LHCN-M2 (cell line): Measurements from ENCODE around the gene MYD88. TPM values are rescaled to one million over a fixed set of nuclear protein-coding genes. Genes with fewer than 3 reads are reported as not detected.
"Not testable (repeated sequence)": the region's sequence is repeated elsewhere in the genome, so short reads cannot be mapped to it uniquely, and the experiment has no call there.

Experiments
- DNase-seq: peaks from one replicate; pipeline ENCODE4 v3.0.0-alpha.2; 2012; ENCODE audit warnings: low read depth
- total RNA-seq: library from RNA; depleted of rRNA; stranded (reverse); fragments of >200 nt; gene quantifications from 2 replicates; pipeline ENCODE4 v1.2.3, GENCODE V29; 2014

MYD88 gene
- total RNA-seq, 1 experiment from 2014 or later, result 11.4 TPM

GRCh38 chr3:38125305-38126120 lies 12.9 kb upstream of the MYD88 start:
- DNase-seq, result no peak

GRCh38 chr3:38126121-38126892 lies 12.2 kb upstream of the MYD88 start:
- DNase-seq, result no peak

GRCh38 chr3:38127611-38128302 lies 10.7 kb upstream of the MYD88 start:
- peak; percentile 27 for DNase-seq

GRCh38 chr3:38128303-38128655 lies 10.2 kb upstream of the MYD88 start:
- no peak for DNase-seq

- DNase-seq, result no peak
Observed at GRCh38 chr3:38129058-38129457, 9.4 kb upstream of the MYD88 start.

- no peak for DNase-seq
Observed at GRCh38 chr3:38130631-38131065, 7.8 kb upstream of the MYD88 start.

GRCh38 chr3:38131621-38132369 lies 6.7 kb upstream of the MYD88 start:
- peak; percentile 22 for DNase-seq

- no peak for DNase-seq
Observed at GRCh38 chr3:38133209-38133556, 5.3 kb upstream of the MYD88 start.

- DNase-seq, result no peak
Observed at GRCh38 chr3:38133557-38134405, 4.7 kb upstream of the MYD88 start.

GRCh38 chr3:38134517-38135143 lies 3.8 kb upstream of the MYD88 start:
- DNase-seq, result not testable (repeated sequence)

- not testable (repeated sequence) for DNase-seq
Observed at GRCh38 chr3:38135621-38136277, 2.7 kb upstream of the MYD88 start.

- DNase-seq, result peak; percentile 37
Observed at GRCh38 chr3:38136393-38136776, 2.1 kb upstream of the MYD88 start.

GRCh38 chr3:38136777-38137614 lies 1.5 kb upstream of the MYD88 start, which contains the start of gene ACAA1:
ACAA1 (minus strand) TSS chr3:38137127; CDS start chr3:38137035, 92 bp downstream.
- peak; percentile 98 for DNase-seq

- no peak for DNase-seq
Observed at GRCh38 chr3:38137615-38138348, 679 bp upstream of the MYD88 start.

GRCh38 chr3:38139191-38139590 lies 730 bp downstream of the MYD88 start:
- DNase-seq, result no peak

GRCh38 chr3:38139652-38140051 lies 1.2 kb downstream of the MYD88 start:
- no peak for DNase-seq

- DNase-seq, result no peak
Observed at GRCh38 chr3:38140326-38141172, 2.1 kb downstream of the MYD88 start.
